ENCODE data around the gene RSAD2.
"Not testable (repeated sequence)": the region's sequence is repeated elsewhere in the genome, so short reads cannot be mapped to it uniquely, and the experiment has no call there.

The RSAD2 gene

DNA sequence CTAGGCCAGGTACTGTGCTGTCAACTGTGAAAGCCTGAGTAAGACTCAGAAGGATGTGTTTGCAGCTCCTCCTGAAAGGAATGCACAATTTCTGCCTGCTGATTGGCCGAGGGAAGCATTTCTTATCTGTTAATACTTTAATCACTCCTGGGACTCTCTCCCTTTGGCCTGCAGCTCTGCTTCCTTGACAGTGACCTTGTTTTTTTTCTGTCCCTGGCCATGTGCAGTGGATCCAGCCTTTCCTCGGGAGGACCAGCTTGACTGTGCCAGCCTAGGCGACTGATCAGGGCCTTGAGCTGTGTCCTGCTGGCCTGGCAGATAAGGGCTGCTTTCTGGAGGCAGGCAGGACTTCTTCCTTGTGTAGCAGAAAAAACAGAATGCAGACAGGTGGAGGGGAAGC, 49.6 kb downstream of the RSAD2 start:
- no peak for DNase-seq (ENCODE audit: low spot score)

DNA sequence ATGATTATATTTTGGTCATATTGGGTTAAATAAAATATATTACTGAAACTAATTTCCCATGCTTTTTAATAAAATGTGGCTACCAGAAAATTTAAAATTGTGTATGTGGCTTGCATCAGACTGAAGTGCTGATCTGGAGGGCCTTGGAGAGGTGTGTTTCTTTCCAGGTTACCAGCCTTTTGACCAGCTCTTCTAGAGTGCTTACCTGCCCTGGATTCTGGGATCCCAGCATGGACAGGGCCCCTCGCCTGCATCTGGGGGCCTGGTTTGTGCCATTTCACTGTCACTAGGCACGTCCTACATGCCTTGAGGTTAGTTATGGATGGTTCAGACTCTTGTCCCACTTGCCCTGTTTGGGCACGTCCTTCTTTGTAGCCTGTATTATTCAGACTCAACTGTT, 50.2 kb downstream of the RSAD2 start:
- no peak for DNase-seq (ENCODE audit: low spot score)

DNA sequence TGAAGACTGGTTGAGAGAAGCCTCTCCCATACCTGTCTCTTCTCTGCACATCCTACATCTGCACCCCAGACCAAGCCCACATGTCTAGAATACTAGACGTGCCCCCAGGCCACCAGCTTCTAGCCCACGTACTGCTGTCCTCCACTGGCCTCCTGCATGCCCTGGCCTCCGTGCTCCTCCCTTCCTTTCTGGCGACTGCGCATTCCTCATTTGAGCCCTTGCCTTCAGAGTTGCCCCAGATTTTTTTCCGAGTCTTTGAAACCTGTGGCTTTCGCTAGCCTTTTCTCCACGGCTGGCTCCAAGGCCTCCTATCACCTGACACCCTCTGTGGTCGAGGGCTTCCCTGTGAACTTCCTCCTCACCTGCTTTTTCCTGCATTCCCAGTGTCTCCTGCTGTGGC, 50.9 kb downstream of the RSAD2 start:
- DNase-seq (ENCODE audit: low spot score), result no peak

DNA sequence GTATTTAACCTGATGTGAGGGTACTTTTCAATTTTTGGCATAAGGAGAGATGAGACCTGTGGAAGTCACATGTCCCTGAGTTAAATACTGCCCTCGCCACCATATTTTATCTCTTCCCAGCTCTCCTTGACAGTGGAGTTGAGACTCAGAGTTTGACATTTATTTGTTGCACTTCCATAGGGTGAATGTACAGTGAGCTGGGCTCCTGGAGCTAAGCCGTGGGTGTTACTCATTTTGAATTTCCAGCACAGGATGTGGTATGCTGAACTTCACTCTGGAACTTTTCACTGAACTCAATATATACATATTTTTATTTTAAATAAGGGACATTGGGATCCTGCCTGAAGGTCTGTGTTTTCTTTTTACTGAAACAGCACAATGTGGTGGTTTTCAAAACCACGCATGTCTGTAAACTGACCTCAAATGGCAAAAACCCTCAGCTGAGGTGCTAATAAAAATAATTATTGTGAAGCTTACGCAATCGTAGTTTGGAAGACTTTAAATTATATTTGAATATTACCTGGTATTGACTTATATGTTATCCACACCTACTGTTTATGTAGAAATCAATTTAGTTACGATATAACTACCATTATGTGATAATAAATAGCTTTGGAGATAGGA, 51.7 kb downstream of the RSAD2 start:
- no peak for DNase-seq (ENCODE audit: low spot score)

DNA sequence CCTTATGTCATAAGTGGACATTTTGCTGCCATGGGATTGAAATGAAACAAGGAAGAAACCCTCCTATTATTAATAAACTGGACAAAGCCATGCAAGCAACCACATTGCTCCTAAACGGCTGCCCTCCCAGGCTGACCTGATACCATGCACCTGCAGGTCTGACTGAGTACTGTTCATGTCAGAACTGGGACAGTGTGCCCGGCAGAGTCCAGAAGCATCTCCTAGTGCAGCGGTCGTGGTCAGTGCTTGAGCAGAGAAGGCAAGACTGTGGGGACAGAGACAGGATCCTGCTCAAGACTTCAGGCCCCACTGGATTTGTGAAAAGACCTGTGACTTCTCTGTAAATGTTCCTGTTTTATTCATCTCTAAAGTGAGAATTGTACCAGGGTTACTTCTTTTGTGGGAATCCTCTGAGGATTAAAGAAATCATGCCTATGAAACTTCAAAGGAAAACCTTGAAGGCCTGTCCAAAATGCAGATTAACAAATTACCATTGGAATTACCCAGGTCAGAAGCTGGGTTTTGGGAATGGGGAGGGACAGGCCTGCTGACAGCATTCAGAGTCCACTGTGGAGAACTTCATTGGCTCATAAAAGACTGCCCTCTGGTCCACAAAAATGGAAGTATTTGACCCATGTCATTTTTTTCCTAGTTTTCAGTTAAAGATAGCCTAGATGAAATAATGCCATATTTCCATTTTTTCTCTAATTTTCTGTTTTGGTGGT, 53.5 kb downstream of the RSAD2 start:
- DNase-seq (ENCODE audit: low spot score), result no peak

DNA sequence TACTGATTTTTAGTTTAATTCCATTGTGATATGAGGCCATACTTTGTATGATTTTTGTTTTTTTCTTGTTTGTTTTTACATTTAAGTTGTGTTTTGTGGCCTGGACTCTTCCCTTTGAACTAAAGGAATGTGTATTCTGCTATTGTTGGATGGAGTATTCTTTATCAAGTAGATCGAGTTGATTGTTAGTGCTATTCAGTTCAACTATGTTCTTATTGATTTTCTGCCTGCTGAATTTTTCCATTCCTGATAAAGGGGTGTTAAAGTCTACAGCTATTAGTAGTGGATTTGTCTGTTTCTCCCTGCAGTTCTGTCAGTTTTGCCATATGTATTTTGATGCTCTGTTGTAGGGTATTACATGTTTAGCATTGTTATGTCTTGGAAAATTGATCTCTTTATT, 54.2 kb downstream of the RSAD2 start:
- no peak for DNase-seq (ENCODE audit: low spot score)

DNA sequence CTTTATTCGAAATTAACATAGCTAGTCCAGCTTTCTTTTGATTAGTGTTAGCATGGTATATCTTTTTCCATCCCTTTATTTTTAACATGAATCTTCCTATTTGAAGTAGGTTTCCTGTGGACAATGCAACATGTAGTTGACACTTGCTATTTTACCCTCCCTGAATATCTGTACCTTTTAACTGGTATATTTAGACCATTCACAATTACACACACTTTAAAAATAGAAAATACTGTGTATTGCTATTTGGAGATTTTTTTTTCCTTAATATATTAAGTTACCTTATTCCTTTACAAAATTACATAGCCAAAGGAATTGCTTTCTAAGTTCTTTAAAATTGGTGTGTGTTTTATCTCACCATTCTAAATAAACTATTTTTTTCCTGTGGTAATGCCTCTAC, 54.6 kb downstream of the RSAD2 start:
- DNase-seq (ENCODE audit: low spot score), result no peak

DNA sequence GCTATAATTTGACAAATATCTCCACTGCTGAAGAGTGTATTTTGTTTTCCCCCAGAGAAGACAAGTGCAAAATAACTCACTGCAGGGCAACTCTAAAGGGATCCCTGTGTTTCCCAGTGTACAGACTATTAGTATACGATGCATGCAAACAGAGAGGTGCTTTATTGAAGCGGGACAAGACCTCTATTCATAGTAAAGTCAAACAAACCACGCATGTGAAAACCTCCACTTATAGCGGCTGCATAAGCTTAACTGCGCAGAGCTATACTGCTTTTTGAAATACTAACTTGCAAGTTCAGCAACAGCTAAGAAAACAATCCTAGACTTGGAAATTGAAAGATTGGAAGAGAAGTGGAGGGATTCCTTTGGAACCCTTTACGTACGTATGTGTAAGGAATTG, 55.3 kb downstream of the RSAD2 start:
- DNase-seq (ENCODE audit: low spot score), result no peak

DNA sequence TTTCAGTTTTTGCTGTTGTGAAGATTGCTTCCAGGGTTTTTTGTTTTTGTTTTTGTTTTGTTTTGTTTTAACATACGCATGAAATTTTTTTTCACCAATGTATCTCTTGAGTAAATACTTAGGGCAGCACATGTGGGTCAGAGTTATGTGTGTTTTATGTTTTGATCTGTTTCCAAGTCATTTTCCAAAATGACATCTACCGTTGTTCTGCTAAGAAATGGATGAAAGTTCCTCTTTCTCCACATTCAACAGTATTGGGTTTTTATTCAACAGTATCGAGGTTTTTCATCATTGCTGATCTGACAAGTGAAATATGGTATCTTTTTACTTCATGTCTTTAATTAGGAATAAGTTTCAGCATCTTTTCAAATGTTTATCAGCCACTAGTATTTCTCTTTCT, 56.3 kb downstream of the RSAD2 start:
- no peak for DNase-seq (ENCODE audit: low spot score)

DNA sequence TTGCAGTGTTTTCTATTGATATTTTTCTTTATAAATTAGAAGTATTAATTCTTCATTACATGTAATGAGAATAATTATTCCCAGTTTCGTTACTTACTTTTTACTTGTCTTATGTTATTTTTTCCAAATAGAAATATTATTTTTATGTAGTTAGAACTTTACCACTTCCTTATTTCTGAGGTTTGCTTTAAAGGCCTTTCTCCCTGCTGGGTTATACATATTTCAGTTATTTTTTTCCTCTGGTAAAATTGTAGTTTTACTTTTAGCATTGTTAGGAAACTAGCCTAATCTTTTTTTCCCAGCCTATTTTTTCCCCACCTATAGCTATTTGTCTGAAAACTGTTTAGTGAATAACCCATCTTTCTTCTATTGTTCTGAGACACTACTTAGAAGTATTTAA, 56.8 kb downstream of the RSAD2 start:
- no peak for DNase-seq (ENCODE audit: low spot score)

DNA sequence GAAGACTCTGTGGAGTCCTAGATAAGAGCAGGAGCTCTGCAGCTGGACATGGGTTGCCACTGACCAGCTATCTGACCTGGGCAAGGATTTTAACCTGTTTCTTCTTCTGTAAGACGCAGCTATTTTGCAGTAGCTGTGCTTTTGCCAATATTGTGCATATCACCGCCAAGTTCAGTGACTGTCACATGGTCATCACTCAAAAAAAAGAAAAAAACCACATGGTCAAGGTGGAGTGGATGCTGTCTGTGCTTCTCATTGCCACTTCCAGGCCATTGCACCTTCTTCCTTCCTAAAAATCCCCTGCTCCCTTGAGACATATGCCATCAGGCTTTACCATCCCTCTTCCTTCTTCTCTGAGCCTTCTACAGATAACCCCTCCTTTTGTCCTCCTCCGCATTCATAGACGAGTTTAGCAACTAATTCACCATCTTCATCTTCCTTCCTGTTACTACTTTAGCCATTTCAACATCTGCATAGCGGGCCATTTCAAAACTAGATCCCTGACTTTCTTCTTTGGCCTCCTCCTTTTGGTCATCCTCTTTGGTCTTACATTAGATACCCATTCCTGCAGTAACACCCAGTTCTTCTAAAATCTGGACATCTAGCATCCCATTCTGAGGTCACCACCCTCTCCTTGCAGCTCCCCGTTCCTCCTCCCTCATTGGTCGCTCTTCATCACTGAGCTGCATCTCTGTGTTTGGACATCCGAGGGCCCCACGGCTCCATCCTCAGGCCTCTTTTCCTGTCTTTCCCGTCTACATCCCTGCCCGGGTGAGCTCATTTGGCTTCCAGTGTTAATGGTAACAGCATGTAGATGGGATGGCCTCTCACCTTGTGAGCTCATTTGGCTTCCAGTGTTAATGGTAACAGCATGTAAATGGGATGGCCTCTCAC, 57.4 kb downstream of the RSAD2 start:
- no peak for DNase-seq (ENCODE audit: low spot score)

DNA sequence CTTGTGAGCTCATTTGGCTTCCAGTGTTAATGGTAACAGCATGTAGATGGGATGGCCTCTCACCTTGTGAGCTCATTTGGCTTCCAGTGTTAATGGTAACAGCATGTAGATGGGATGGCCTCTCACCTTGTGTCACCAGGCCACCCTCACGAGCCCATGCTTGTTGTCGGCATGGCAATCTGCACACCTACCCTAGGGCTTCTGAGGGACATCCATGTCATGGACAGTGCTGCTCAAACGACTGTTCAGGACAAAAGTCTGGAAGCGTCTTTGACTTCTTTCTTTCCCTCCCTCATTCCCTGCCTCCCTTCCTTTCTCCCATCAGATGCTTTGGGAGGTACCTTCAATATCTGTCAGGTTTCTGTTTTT, 58.1 kb downstream of the RSAD2 start:
- DNase-seq (ENCODE audit: low spot score), result not testable (repeated sequence)

DNA sequence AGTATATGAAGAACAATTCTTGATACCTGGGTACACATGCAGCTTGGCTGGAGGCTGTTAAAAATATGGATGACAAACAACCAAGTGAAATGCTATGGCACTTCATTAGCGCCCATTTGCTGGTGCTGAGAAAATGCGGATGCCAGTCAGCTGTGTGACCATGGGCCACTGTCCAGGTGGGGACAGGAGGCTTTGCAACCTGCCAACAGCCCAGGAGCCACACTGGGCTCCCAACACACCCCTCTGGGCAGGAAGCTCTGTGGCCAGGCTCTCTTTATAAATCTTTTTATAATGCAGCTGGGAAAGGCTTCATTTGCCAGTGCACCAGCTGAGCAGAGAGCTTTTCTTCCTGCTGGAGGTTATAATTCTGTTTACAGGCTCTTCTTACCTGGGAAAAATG, 59.6 kb downstream of the RSAD2 start:
- DNase-seq (ENCODE audit: low spot score), result no peak

DNA sequence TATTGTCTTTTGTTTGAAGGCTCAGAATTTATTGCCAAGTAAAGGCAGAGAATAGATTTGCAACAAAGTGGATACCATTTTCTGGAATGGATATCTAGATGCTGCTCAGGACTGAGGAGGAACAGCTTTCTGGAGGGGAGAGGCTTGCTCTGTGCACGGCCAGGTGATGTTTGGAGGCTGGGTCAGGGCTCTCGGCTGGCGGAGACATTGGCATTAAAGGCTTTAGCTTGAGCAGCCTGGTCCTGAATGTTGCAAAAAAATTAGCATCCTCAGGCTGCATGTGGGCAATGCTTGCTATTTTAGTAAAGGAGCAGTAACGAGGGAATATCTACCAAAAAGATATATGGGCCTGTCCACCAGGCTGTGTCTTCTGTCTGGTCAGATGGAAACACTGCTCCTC, 60.0 kb downstream of the RSAD2 start:
- DNase-seq (ENCODE audit: low spot score), result no peak

DNA sequence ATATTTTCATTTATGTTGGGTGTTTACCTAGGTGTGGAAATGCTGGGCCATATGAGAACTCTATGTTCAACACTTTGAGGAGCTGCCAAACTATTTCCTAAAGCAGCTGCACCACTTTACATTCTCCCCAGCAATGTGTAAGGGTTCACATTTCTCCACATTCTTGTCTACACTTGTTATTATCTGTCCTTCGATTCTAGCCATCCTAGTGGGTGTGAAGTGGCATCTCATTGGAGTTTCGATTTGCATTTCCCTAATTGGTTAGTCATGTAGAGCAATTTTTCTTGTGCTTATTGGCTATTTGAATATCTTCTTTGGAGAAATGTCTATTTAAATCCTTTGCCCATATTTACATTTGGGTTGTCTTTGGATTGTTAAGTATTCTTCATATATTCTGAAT, 61.5 kb downstream of the RSAD2 start:
- DNase-seq (ENCODE audit: low spot score), result no peak

DNA sequence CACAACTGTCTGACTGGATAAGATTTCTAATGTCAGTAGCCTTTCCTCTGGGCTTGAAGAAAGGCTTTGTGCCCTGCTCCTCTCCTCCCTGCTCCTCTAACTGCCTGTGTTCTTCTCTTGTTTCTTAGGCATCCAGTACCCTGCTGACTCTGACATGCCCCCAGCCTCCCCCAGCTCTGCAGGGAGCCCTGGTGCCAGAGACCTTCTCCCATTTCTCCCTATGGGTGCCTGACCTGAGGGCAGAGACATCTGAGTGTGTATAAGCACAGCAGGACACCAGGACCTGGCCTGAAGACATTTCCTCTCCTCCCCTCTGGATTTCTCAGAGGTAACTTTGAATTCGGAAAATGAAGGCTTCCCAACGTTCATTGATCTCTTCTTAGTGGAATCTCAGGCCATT, 63.2 kb downstream of the RSAD2 start:
- no peak for DNase-seq (ENCODE audit: low spot score)

DNA sequence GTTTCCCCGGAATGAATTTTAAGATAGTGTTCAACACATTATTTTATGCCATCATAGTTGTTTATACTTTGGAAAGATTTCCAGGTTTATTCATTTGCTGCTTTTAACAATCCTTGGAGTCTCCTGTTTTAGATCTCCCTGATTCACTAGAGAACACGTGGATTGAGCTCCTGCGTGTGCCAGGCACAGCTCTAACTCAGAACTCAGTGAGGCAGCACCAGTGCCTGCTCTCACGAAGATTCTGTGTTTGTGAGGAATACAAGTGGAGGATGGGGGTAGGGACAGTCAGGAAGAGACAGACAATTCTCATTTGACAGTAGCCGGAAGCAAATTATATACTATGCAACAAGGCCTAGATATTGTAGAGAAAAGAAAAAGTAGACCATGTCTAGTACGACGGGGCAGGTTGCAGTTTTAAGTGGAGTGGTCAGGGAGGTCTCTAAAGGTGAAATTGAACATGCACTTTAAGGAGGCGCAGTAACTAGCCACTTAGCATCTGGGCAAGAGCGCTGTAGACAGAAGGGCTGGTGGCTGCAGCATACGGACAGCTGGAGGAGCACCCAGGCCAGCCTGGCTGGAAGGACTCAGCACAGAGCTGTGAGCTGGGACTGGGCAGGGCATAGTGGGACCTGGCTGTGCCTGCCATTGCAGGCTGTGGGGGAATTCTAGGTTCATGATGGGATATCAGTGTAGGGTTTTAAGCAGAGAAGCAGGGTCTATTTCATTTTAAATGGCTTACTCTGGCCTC, 63.9 kb downstream of the RSAD2 start:
- no peak for DNase-seq (ENCODE audit: low spot score)

DNA sequence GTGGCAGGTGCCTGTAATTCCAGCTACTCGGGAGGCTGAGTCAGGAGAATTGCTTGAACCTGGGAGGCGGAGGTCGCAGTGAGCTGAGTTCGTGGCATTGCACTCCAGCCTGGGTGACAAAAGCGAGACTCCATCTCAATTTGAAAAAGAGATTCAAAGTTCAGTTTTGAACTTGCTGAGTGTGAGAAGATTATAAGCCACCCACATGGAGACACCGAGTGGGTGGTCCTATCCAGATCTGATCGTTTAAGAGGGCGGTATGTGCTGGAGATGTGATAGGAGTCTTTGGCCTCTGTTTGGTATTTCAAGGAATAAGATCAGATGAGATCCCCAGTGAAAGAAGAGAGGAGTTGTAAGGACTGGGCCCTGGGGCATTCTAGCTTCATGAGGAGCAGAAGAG, 65.3 kb downstream of the RSAD2 start:
- DNase-seq (ENCODE audit: low spot score), result no peak

DNA sequence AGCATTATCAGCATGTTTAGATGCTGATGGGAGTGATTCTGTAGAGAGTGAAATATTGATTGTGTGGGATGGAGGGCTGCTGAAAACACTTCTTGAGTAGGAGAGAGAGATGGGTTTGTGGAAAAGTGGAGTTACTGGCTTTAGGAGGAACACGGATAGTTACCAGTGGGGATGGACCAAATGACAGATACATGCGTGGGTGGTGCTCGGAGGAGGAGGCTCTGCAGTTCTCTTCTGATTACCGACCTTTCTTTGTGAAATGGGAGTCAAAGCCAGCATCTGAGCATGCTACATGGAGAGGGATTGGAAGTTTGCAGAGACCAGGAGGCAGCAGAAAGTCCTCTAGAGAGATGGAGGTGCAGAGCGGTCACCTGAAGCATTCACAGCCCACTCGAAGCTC, 65.9 kb downstream of the RSAD2 start:
- DNase-seq (ENCODE audit: low spot score), result no peak

DNA sequence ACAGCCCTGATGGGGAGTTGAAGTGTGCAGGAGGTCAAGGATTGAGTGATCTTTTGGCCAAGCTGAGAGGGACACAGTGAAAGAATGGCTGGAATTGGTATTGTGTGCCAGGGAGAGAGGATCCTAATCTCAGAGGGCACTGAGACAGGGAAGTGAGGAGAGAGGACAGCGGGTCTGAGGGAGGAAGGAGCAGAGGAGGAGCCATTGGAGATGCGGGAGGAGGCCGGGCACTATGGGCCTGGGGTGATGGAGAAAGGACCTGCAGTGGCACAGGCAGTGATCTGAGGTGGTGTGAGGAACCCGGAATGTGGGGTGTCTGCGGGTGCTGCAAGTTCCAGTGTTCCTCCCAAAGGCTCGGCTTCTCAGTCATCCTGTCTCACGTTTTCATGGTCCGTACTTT, 66.4 kb downstream of the RSAD2 start:
- no peak for DNase-seq (ENCODE audit: low spot score)

DNA sequence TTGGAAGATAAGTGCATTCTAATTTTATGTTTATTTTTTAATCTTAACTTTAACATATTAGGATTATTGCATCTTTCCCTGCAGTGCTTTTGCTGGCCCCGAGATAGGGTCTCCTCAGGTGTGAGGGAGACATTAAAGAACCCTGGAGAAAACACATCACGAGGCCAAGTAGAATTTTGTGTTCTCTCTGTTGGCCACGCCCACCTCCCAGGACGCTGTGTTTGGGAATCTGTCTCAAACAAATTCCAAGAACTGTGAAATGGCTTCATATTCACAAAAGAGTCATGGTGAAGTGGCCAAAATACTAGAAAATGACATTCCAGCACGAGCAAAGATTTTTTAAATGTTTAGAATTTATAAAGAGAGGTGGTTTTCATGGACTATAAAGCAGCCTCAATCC, 67.0 kb downstream of the RSAD2 start:
- no peak for DNase-seq (ENCODE audit: low spot score)

DNA sequence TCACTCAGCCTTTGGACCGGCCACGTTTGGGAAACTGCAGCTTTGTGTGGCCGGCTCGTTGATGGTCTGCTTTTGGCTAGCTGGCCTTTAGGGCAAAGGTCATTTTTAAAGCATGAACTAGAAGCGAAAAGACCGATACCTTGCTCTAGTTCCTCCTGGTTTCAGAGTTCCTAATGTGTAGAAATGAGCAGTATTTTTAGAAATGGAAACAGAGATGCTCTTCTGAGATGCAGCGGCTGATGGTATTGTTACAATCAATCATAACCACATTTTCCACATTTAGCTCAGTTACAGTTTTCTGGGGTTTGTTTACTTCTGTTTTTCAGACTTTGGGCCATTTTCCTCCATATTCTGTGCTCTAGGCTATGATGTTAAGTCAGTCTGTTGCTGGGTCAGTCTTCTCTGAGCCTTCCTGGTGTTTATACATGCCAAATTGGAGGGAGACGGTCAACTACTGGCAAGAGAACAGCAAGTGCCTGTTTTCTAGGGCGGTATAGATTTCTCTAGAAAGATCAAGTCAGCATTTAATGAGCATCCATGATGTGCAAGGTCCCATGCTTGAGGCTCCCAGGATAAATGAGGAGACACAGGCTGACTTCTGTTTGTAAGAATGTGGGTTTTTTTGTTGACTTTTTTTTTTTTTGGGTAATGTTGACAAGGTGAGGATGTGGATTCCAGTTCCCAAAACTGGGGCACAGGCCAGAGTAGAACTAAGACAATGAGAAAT, 67.7 kb downstream of the RSAD2 start:
- DNase-seq (ENCODE audit: low spot score), result no peak

Data from germinal center (tissue), 1 donor.